CD14-positive monocyte (primary cell): ENCODE data around the gene FXYD5. TPM values are rescaled to one million over a fixed set of nuclear protein-coding genes. Genes with fewer than 3 reads are reported as not detected.

ENCODE experiments used
- DNase-seq, 3 donors: peaks; one replicate each; pipeline ENCODE4 v3.0.0-alpha.2; 2011 to 2022
- H2AFZ ChIP-seq: 2 replicates; pipeline ENCODE4 v1.6.0; 2012; ENCODE audit warnings: mild to moderate bottlenecking, low read depth, low read length, inconsistent platforms; ENCODE audit not compliant: insufficient read depth, poor library complexity, severe bottlenecking
- H3K27ac ChIP-seq, 2 donors: 1 replicate in 1 of 2; 2 replicates in 1 of 2; pipeline ENCODE4 v1.5.1; 2012 to 2013; ENCODE audit warnings: low read length in 2 of 2, control low read depth in 1 of 2, inconsistent platforms in 1 of 2, low read depth in 1 of 2, mild to moderate bottlenecking in 1 of 2
- H3K27me3 ChIP-seq, 2 donors: one replicate each; pipeline versions ENCODE4 v1.6.0 to v1.6.1; 2011 to 2013; ENCODE audit warnings: low read length in 2 of 2; ENCODE audit not compliant: control insufficient read depth in 2 of 2, insufficient read depth in 2 of 2
- H3K36me3 ChIP-seq, 2 donors: replicated peaks in 1 of 2; 1 replicate in 1 of 2; 2 replicates in 1 of 2; pipeline versions ENCODE4 v1.5.1 to v1.6.1; 2012 to 2013; ENCODE audit warnings: low read length in 2 of 2, control low read depth in 1 of 2, inconsistent platforms in 1 of 2, mild to moderate bottlenecking in 1 of 2; ENCODE audit not compliant: insufficient read depth in 2 of 2, control insufficient read depth in 1 of 2
- H3K4me1 ChIP-seq, 2 donors: 1 replicate in 1 of 2; 2 replicates in 1 of 2; pipeline versions ENCODE4 v1.5.1 to v1.6.1; 2012 to 2013; ENCODE audit warnings: low read length in 2 of 2, control low read depth in 1 of 2, inconsistent platforms in 1 of 2, mild to moderate bottlenecking in 1 of 2, moderate library complexity in 1 of 2; ENCODE audit not compliant: insufficient read depth in 2 of 2, control insufficient read depth in 1 of 2
- H3K4me2 ChIP-seq: replicated peaks from 2 replicates; pipeline ENCODE3; 2012; ENCODE audit warnings: low read length, moderate library complexity, mild to moderate bottlenecking; ENCODE audit not compliant: poor library complexity, severe bottlenecking; ENCODE audit errors: extremely low read depth
- H3K4me3 ChIP-seq, 3 experiments: fragments of 200-600 bp in 1 of 3; sonication (generic) in 1 of 3; replicated peaks in 1 of 3; 1 replicate in 2 of 3; 2 replicates in 1 of 3; pipeline ENCODE4 v1.5.1; 2011 to 2013; ENCODE audit warnings: low read length in 3 of 3, mild to moderate bottlenecking in 3 of 3, control low read depth in 2 of 3, low read depth in 2 of 3, inconsistent platforms in 1 of 3, moderate library complexity in 1 of 3
- H3K79me2 ChIP-seq: 2 replicates; pipeline ENCODE4 v1.6.0; 2012; ENCODE audit warnings: mild to moderate bottlenecking, control low read depth, inconsistent platforms, low read length, moderate library complexity; ENCODE audit not compliant: insufficient read depth
- H3K9ac ChIP-seq: 2 replicates; pipeline ENCODE4 v1.6.0; 2017; ENCODE audit warnings: low read length, mild to moderate bottlenecking; ENCODE audit not compliant: insufficient read depth, poor library complexity, severe bottlenecking
- H3K9me3 ChIP-seq, 2 donors: replicated peaks in 1 of 2; 1 replicate in 1 of 2; 2 replicates in 1 of 2; pipeline versions ENCODE4 v1.5.1 to v1.6.1; 2012 to 2013; ENCODE audit warnings: low read length in 2 of 2, control low read depth in 1 of 2; ENCODE audit not compliant: control insufficient read depth in 1 of 2, insufficient read depth in 1 of 2
- H4K20me1 ChIP-seq: 2 replicates; pipeline ENCODE4 v1.6.0; 2012; ENCODE audit warnings: mild to moderate bottlenecking, low read length, control low read depth, moderate library complexity; ENCODE audit not compliant: insufficient read depth
- H3K27ac Mint-ChIP-seq, 7 donors: one replicate each; pipeline ENCODE4 v1.8.0; 2020; ENCODE audit warnings: mild to moderate bottlenecking in 7 of 7, mixed read lengths in 7 of 7, moderate library complexity in 6 of 7, inconsistent platforms in 2 of 7
- H3K27me3 Mint-ChIP-seq, 3 donors: one replicate each; pipeline ENCODE4 v1.8.0; 2021 to 2022; ENCODE audit warnings: low read depth in 3 of 3, mild to moderate bottlenecking in 3 of 3, mixed read lengths in 3 of 3, moderate library complexity in 3 of 3, inconsistent platforms in 1 of 3
- H3K36me3 Mint-ChIP-seq, 2 donors: one replicate each; pipeline ENCODE4 v1.8.0; 2020; ENCODE audit warnings: mixed read lengths in 2 of 2, inconsistent platforms in 1 of 2, mild to moderate bottlenecking in 1 of 2
- H3K4me1 Mint-ChIP-seq: one replicate; pipeline ENCODE4 v1.8.0; 2020; ENCODE audit warnings: mild to moderate bottlenecking, mixed read lengths
- H3K4me3 Mint-ChIP-seq, 2 donors: one replicate each; pipeline ENCODE4 v1.8.0; 2020; ENCODE audit warnings: mild to moderate bottlenecking in 2 of 2, mixed read lengths in 2 of 2, moderate library complexity in 1 of 2
- H3K9me3 Mint-ChIP-seq, 7 donors: one replicate each; pipeline ENCODE4 v1.8.0; 2020 to 2022; ENCODE audit warnings: mixed read lengths in 7 of 7, mild to moderate bottlenecking in 6 of 7, moderate library complexity in 6 of 7, inconsistent platforms in 2 of 7
- WGBS: methylation state at CpG from one replicate; pipeline ENCODE4 v1.1.5; 2013; ENCODE audit warnings: missing lambda C conversion rate; ENCODE audit not compliant: insufficient coverage; 5-methylcytosine and 5-hydroxymethylcytosine counted together
- intact Hi-C, 2 donors: fragments of 100-400 bp; cut with micrococcal nuclease; formaldehyde crosslinking; loops; one replicate each; pipeline versions ENCODE4 v1.15.0 to v1.15.1; 2023
- polyA plus RNA-seq, 3 donors: library from polyadenylated mRNA; depleted of rRNA in 1 of 3; unstranded in 2 of 3; stranded (reverse) in 1 of 3; fragments of 300-500 nt in 2 of 3; fragments of >200 nt in 1 of 3; fragmentation: Illumina TruSeq in 2 of 3; gene quantifications; 1 replicate in 2 of 3; 2 replicates in 1 of 3; pipeline ENCODE4 v1.2.3, GENCODE V29; 2012 to 2021
- TF ChIP-seq, protein P1 (sequence below): fragments of 200-600 bp; IDR thresholded peaks from one replicate; pipeline ENCODE4 v1.8.0; 2022; ENCODE audit warnings: antibody characterized with exemption, mild to moderate bottlenecking

The FXYD5 gene
- polyA plus RNA-seq, 3 donors = 204 to 673 (median 312) TPM

- Histone ChIP-seq H3K36me3 (no peaks in the 10 kb centered on the region), H3K4me3 (no peak overlapping the region), H3K27me3 (no peaks in the 10 kb centered on the region), H3K79me2 (no peaks in the 10 kb centered on the region), H4K20me1 (no peaks in the 10 kb centered on the region), H3K4me2 (no peak overlapping the region), H3K9me3 (no peaks in the 10 kb centered on the region), H3K27ac (no peak overlapping the region), H2AFZ (no peak overlapping the region), H3K4me1 (peaks cover 26% of the 10 kb centered on the region in 2 donors), H3K9ac (no peak overlapping the region)
- DNase-seq = peak; percentile 62 to 72 (median 66)
- TF ChIP-seq, protein P1, sequence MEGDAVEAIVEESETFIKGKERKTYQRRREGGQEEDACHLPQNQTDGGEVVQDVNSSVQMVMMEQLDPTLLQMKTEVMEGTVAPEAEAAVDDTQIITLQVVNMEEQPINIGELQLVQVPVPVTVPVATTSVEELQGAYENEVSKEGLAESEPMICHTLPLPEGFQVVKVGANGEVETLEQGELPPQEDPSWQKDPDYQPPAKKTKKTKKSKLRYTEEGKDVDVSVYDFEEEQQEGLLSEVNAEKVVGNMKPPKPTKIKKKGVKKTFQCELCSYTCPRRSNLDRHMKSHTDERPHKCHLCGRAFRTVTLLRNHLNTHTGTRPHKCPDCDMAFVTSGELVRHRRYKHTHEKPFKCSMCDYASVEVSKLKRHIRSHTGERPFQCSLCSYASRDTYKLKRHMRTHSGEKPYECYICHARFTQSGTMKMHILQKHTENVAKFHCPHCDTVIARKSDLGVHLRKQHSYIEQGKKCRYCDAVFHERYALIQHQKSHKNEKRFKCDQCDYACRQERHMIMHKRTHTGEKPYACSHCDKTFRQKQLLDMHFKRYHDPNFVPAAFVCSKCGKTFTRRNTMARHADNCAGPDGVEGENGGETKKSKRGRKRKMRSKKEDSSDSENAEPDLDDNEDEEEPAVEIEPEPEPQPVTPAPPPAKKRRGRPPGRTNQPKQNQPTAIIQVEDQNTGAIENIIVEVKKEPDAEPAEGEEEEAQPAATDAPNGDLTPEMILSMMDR = peak; percentile 94
- peaks cover 25% of the 10 kb centered on the region for H3K4me1 Mint-ChIP-seq
- no peaks in the 10 kb centered on the region for H3K36me3 Mint-ChIP-seq
- peaks cover 1 to 9% (median 2%) of the 10 kb centered on the region in 3 donors for H3K27me3 Mint-ChIP-seq
- H3K9me3 Mint-ChIP-seq = peaks cover 0 to 3% (median 0%) of the 10 kb centered on the region in 7 donors
- no CpG with 5 or more reads among the region's 7 CpGs for WGBS
- no peak overlapping the region for H3K27ac Mint-ChIP-seq
- intact Hi-C loops = loop anchor here (5.0 to 10.0 kb wide), 2 partner anchors 68 to 161 kb away; no protein-coding TSS in a partner anchor
- no peak overlapping the region for H3K4me3 Mint-ChIP-seq
Observed at GRCh38 chr19:35135389-35135909, 19.1 kb upstream of the FXYD5 start.

DNA sequence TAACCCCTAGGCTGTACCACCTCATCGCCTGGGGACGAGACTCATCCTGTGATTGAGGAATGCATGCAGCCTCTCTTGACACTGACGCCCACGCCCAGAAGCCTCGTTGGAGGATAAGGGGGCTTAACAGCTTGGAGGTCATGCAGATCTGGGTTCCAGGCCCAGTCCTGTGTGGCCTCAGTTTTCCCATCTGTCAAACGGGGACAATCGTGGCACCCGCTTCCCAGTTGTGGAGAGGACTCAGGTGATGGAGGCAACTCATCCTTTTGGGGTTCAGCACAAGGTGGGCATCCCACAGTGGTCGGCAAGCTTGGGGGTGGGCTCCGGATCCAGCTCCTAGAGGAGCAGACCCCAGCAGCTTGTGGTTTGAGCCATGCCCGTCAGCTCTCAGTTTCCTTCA lies 18.3 kb upstream of the FXYD5 start:
- 92% methylated on average over 9 of the region's 11 CpGs for WGBS
- H3K4me3 ChIP-seq = no peak overlapping the region
- no peaks in the 10 kb centered on the region for H3K27me3 ChIP-seq
- H3K4me1 Mint-ChIP-seq = peaks cover 31% of the 10 kb centered on the region
- H3K9ac ChIP-seq = no peak overlapping the region
- intact Hi-C loops = loop anchor here (5.0 to 10.0 kb wide), 2 partner anchors 69 to 161 kb away; no protein-coding TSS in a partner anchor
- H3K9me3 Mint-ChIP-seq = peaks cover 0 to 3% (median 0%) of the 10 kb centered on the region in 7 donors
- peak overlapping the region in 1 of 7 donors; percentile 14 for H3K27ac Mint-ChIP-seq
- H3K27ac ChIP-seq = no peak overlapping the region
- no peaks in the 10 kb centered on the region for H3K36me3 Mint-ChIP-seq
- peaks cover 32% of the 10 kb centered on the region in 2 donors for H3K4me1 ChIP-seq
- TF ChIP-seq, protein P1 = no peak
- peaks cover 1 to 11% (median 2%) of the 10 kb centered on the region in 3 donors for H3K27me3 Mint-ChIP-seq
- H3K4me2 ChIP-seq = no peak overlapping the region
- no peaks in the 10 kb centered on the region for H4K20me1 ChIP-seq
- H3K36me3 ChIP-seq = no peaks in the 10 kb centered on the region
- no peak overlapping the region for H2AFZ ChIP-seq
- no peaks in the 10 kb centered on the region for H3K9me3 ChIP-seq
- DNase-seq = no peak
- no peaks in the 10 kb centered on the region for H3K79me2 ChIP-seq
- H3K4me3 Mint-ChIP-seq = no peak overlapping the region
